Stimulated activated CD4-positive, alpha-beta T cell treated with anti-CD3 and anti-CD28 coated beads, Interleukin-4, amount 100 ng/mL, for 1 hour (primary cell): ENCODE measurements around the gene TNFRSF8.
A peak's percentile ranks its signal among the peaks of the same experiment; 100 is the strongest.

Experiments used
- DNase-seq: peaks from one replicate; pipeline ENCODE4 v3.0.0-alpha.2; 2020

The TNFRSF8 gene

DNA sequence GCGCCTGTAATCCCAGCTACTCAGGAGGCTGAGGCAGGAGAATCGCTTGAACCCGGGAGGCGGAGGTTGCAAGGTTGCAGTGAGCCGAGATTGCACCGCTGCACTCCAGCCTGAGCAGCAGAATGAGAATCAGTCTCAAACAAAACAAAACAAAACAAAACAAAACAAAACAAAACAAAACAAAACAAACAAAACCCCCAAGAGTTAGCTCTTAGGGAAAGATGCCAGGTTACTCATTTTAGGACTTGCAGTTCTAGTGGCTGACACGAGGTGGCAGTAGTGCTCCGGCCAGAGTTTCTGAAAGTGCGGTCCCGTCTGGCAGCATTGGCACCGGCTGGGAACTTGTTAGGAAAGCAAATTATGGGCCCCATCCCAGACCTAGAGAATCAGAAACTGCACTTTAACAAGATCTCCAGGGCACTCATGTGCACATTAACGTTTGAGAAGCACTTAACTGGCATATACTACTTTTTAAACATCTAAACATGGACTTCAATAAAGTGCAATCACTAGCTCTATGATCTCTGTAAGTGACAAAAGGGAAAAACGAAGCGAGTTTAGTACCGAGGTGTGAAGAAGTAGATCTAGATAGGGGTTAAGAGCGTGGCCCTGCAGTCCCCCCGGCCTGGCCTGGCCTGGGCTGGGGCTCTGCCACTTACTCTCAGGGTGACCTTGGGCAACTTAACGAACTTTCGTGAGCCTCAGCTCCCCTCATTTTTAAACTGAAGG, 61.8 kb downstream of the TNFRSF8 start:
- DNase-seq, result peak; percentile 75

DNA sequence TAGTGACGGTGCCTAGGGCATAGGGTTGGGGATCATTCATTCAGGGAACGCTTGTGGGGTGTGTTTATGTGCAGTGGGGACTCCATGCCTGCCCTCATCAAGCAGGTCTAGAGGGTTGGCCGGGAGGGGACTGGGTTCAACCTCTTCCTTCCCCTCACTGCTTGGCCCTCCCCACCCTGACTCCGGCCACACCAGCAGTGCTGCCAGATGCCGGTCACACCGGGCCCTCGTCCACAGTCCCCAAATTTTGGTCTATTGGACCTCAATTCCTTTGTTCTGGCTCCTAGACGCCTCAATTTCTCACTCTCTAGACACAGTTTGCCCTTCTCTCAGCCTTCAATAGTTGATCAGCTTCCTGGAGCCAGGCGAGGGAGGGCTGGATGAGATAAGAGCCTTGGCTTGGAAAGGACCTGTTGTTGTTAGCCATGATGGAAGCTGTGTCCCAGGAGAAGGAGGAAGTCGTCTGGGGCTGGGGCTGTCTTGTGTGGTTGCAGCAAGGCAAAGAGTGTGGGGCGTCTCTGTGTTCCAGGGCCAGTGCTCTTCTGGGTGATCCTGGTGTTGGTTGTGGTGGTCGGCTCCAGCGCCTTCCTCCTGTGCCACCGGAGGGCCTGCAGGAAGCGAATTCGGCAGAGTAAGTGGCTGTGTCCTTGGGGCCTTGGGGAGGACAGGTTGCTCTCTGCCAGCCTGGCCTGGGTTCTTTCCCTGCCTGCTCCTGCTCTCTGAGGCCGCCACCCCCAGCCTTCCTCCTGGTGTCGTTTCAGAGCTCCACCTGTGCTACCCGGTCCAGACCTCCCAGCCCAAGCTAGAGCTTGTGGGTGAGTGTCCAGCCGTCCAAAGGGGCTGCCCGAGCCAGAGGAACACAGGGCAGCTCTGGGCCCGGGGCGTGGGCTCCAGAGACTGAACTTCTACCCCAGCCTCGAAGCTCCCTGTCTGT, 62.6 kb downstream of the TNFRSF8 start:
- DNase-seq, result no peak

DNA sequence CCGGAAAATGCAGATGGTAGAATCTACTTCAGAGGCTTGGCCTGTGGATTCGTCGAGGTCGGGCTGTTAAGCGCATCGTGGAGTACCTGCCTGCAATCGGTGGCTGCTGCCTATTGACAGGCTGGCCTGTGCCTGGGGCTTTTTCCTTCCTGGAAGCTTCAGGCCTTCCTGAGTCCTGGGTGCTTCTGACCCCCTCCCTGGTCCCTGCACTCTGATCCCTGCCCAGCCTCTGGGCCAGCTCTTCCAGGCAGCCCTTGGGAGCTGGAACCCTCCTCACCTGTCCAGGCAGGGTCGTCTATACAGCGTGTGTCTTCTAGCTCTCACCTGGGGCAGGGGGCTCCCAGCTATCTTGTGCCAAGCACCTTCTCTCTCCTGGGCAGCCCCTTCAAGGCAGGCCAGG, 63.7 kb downstream of the TNFRSF8 start:
- DNase-seq, result no peak

DNA sequence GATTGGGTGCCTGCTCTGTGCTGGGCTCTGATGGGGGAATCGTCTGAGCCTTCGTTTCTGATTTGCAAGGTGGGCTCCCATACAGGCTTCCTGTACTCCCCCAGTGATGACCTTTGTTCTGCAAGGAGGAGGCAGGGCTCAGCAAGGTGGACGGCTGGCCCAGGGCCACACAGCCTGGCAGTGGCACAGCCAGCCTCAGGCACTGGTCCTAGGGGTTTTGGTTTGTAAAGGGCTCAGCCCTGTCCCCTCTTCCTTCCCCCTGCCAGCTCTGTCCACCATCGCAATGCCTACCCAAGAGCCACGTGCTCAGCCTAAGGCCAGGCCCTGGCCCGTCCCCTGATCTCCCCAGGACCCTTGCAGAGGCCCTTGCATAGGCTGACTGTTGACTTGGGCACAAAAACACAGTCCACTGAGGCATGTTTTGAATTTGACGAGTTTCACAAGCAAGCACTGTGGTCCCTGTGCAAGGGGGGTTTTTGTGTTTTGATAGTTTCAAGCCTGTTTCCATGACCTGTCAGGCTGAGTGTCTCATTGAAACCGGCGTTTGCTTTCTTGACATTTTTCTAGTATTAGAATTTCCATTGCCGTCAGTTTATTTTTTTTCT, 64.2 kb downstream of the TNFRSF8 start:
- DNase-seq, result no peak

DNA sequence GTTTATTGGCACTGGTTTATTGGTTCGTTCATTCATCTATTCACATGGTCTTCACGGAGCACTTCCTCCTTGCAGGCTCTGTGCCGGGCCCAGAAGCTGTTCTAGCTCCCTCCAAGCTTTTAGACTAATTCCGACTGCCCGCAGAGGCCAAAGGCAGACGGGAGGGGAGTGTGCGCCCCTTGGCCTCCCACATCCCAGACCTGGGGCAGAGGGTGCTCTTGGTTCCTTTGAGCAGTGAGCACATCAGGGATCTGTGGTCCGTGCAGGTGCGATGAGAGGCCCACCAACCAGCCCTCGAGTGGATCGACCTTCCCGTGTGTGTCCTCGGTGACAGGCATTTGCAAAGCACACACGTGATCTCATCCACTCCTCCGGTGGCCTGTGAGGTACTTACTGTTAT, 65.0 kb downstream of the TNFRSF8 start:
- DNase-seq, result no peak

DNA sequence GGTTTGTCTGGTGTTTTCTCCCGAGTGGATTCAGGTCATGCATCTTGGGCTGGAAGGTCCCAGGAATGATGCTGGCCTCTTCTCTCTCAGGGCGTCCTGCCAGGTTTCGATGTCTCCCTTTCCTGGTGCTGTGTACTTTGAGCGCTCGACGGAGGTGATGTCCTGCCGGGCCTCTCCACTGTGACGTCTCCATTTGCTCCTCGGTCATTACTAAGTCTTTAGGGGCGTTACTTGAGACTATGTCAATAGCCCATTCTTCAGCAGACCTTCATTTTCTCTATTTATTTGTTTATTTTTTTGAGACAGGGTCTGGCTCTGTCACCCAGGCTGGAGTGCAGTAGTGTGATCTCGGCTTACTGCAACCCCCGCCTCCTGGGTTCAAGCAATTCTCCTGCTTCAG, 66.5 kb downstream of the TNFRSF8 start:
- no peak for DNase-seq

DNA sequence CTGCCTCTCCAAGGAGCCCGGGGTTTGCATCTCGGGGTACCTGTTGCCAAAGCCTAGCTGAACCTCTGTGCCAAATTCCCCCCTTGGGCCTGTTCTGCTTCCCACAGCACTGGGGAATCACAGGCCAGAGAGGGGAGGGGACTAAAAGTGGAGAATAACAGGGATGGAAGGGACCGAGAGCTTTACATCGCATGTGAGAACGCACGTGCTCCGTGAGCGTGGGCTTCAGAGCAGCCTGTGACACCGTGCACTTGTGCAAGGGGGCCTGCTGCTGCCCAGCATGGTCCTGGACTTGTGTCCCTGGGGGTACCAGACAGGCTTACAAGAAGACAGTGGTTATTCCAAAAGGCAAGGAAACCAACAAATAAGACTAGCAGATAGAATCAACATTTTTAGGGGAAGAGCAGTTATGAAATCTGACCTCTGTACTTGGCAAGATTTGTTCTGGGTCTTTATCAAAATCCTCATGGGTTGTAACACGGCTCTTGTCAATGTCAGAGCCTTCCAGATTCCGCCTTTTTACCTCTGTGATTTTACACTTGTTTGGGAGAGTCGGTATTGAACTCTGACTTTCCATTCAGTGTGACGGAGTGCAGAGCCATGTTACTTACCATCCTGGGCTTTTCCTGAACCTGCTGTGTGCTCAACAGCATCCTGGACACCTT, 67.5 kb downstream of the TNFRSF8 start:
- no peak for DNase-seq

DNA sequence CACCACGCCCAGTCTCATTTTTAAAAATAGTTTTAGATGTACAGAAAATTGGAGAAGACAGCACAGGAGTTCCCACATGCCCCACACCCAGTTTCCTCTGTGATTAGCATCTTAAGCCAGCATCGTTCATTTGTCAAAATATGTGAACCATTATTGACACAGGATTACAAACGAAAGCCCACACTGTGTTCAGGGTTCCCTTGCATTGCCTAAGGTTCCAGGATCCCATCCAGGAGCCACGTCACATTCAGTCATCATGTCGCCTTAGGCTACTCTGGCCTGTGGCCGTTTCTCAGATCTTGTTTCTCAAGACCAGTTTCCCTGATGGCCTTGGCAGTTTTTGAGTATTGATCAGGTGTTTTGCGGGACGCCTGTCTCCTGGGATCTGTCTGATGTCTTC, 69.0 kb downstream of the TNFRSF8 start:
- DNase-seq, result no peak

DNA sequence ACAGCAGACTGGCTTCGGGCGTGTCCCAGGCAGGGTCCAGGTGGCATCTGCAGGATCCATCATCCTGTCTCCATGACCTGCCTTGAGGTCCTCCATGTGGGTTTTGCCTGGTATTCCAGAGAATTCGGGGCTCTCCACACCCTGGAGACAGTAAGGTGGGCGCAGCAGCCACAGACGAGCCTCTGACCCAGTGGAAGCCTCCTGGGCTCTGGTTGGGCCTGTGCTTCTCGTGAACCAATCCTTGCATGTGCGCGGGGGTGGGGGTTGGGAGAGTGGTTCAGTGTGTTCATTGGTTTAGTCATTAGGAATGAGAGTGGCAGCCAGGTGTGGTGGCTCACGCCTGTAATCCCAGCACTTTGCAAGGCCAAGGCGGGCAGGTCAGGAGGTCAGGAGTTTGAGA, 71.6 kb downstream of the TNFRSF8 start:
- DNase-seq, result no peak

DNA sequence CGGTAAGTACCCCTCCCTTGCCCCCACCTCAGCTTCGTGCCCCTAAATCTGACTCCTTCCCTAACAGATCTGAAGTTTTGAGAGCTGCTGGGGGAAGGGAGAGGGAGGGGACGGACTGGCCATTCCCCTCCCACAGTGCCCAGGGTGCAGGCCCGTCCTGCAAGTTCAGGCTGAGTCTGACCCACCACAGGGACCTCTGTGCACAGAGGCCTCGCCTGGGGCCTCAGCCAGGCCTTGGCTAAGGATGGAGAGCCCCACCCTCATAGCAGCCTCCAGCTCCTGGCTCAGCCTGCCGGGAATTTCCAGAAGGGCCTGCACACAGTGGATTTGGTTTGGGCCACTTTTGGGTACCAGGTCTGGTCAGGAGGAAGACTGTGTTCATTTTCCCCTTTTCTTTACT, 72.5 kb downstream of the TNFRSF8 start:
- no peak for DNase-seq

DNA sequence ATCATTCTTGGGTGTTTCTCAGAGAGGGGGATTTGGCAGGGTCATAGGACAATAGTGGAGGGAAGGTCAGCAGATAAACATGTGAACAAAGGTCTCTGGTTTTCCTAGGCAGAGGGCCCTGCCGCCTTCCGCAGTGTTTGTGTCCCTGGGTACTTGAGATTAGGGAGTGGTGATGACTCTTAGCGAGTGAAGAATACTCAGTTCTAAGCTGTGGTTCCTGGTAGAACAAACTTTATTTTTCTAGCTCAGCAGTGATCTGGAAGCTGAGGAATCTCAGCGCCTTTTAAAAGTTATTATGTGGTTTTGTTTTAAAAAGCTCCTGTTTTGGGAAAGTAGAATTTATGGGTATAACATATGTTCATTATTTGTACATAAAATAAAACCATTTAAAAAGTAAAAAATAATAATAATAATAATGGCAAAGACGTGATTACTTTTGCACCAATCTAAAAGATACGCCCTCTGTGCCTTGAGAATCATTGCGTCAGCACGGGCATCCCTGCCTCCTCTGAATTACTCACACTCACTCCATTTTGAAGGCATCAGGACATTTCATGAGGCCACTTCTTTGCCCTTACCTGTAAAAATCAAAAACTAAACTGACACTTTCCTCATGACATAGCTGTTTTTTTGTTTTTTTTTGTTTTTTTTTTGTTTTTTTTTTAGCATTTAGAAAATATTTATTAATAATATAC, 74.0 kb downstream of the TNFRSF8 start:
- no peak for DNase-seq

DNA sequence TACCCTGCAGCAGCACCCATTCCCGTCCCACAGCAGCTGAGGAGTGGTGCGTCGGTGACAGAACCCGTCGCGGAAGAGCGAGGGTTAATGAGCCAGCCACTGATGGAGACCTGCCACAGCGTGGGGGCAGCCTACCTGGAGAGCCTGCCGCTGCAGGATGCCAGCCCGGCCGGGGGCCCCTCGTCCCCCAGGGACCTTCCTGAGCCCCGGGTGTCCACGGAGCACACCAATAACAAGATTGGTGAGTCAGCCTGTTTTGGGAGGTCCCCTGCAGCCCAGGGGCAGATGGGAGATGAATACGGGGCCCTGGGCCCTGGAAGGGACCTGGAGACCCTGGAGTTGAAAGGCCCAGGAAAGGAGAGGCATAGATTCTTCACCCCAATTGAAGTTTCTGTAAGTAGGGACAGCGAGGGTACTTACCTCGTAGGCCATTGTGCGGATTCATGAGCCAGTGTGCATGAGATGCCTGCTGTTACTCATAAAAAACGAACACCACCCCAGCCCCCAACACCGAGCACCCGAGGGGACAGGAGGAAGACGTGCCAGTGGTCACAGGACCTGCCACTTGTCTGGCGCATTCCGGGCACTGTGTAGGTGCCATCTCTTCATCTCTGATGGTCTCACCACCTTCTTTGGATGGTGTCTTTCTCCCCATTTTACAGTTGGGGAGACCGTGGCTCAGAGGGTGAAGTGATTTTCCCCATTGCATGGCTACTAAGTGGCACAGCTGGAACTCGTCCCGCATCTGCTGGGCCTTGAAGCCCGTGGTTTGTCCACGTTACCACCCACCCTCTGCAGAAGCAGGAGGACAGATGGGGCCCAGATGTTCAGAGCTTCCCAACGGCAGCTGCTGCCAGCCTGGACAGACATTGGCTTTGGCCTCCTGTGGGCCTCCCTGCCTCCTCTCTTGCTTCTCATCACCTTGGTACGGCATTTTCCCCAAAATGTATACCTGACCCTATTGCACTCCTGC, 75.4 kb downstream of the TNFRSF8 start:
- DNase-seq, result no peak

DNA sequence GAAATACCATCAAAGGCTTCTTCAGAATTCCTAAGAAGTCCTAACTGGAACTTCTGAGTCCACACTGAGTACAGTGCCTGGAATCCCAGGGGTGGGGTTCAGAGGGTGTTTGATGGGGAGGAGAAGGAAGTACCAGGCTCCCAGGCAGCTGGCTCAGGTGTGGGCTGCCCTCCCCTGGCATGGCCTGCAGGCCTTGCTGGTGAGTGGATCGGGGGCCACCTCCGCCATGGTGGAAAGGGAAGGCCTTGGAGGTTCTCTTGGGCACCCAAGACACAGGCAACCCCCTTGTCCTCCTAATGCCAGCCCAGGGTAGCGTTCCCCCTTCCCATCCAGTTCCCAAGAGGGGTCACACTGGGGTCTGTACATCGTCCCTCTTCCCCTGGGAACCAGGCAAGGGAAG, 76.9 kb downstream of the TNFRSF8 start:
- DNase-seq, result no peak

DNA sequence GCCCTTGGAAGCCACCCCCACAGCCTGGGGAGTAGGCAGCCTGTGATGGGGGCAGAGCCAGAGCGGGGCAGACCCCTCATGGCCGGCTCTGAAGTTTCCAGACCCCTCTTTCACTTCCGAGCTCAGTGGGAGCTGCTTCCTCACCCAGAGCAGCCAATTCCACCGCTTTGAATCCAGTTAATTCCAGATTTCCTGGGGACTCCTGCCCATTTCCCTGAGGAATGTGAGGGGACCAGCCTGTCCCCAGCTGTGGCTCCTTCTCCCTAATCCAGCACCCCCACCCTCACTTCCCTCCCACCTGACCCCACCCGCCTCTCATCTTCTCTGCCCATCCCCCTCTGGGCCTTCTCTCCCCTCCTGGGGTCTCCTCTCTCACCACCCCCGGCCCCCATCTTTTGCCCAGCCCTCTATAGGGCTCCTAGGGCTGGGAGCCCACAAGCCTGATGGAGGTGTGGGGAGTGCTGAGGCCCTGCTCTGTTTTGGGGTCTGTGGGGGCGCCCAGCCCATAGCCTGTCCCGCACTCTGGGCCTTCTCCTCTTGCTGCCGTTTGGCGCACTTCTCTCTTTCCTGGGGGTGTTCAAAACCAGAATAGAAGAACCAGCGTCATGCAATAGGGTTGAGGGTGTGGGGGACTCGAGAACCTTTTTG, 77.5 kb downstream of the TNFRSF8 start:
- DNase-seq, result no peak

DNA sequence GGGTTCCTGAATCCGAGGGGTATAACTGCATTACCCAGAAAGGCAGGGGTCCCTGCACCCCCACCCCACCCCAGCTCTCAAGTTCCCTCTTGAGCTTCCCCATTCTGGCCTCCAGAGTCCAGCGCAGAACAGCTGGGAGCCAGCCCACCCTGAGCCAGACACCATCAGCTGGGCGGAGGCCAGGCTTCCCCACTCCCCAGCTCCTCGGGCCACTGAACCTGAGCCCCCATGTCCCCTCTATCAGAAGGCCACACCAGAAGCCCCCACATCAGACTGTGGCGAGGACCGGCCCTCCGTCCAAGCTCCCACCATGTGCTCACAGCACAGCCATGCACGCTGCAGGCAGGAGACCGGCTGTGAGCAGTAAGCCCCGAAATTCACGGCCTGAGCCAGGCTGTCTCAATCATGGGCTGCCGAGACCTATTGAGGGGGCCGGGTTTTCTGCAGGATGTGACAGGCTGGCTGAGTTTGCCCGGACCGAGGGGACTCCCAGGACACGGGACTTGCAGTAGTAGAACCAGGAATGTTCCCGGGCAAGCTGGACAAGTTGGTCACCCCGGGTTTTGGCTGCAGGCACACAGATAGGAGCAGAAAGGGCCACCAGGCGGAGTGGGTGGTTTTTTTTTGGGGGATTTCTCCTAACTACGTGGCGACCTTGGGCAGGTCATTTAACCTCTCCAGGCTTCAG, 78.2 kb downstream of the TNFRSF8 start:
- no peak for DNase-seq

DNA sequence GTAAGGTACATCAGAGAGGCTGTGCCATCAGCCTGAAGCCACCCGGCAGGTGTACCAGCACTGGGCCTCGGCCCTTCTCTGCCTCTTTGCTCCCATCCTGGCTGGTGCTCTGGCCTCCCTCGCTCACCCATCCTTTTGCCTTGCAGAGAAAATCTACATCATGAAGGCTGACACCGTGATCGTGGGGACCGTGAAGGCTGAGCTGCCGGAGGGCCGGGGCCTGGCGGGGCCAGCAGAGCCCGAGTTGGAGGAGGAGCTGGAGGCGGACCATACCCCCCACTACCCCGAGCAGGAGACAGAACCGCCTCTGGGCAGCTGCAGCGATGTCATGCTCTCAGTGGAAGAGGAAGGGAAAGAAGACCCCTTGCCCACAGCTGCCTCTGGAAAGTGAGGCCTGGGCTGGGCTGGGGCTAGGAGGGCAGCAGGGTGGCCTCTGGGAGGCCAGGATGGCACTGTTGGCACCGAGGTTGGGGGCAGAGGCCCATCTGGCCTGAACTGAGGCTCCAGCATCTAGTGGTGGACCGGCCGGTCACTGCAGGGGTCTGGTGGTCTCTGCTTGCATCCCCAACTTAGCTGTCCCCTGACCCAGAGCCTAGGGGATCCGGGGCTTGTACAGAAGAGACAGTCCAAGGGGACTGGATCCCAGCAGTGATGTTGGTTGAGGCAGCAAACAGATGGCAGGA, 79.2 kb downstream of the TNFRSF8 start:
- no peak for DNase-seq

DNA sequence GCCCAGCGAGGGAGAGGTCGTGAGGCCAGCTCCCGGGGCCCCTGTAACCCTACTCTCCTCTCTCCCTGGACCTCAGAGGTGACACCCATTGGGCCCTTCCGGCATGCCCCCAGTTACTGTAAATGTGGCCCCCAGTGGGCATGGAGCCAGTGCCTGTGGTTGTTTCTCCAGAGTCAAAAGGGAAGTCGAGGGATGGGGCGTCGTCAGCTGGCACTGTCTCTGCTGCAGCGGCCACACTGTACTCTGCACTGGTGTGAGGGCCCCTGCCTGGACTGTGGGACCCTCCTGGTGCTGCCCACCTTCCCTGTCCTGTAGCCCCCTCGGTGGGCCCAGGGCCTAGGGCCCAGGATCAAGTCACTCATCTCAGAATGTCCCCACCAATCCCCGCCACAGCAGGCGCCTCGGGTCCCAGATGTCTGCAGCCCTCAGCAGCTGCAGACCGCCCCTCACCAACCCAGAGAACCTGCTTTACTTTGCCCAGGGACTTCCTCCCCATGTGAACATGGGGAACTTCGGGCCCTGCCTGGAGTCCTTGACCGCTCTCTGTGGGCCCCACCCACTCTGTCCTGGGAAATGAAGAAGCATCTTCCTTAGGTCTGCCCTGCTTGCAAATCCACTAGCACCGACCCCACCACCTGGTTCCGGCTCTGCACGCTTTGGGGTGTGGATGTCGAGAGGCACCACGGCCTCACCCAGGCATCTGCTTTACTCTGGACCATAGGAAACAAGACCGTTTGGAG, 80.0 kb downstream of the TNFRSF8 start:
- DNase-seq, result no peak

DNA sequence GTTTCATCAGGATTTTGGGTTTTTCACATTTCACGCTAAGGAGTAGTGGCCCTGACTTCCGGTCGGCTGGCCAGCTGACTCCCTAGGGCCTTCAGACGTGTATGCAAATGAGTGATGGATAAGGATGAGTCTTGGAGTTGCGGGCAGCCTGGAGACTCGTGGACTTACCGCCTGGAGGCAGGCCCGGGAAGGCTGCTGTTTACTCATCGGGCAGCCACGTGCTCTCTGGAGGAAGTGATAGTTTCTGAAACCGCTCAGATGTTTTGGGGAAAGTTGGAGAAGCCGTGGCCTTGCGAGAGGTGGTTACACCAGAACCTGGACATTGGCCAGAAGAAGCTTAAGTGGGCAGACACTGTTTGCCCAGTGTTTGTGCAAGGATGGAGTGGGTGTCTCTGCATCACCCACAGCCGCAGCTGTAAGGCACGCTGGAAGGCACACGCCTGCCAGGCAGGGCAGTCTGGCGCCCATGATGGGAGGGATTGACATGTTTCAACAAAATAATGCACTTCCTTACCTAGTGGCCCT, 80.6 kb downstream of the TNFRSF8 start:
- no peak for DNase-seq

DNA sequence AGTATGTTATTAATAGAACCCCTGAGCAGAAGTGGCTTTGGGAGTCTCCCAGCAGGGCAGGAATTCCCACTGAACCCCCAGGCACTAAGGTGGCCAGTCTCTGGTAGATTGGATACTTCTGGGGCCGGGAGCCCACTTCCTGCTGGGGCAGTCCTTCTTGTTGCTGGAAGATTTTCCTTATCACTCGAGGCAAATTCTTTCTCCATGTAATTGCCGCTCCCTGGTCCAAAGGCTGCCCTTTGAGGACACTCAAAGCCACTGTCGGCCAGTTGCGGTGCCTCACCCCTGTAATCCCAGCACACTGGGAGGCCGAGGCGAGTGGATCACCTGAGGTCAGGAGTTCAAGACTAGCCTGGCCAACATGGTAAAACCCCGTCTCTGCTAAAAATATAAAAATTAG, 81.1 kb downstream of the TNFRSF8 start:
- DNase-seq, result no peak
